Left renal pelvis (tissue), 4 donors: ENCODE results near the gene DCDC2B. TPM values are rescaled to one million over a fixed set of nuclear protein-coding genes. Genes with fewer than 3 reads are reported as not detected.
"Not testable (repeated sequence)": the region's sequence is repeated elsewhere in the genome, so short reads cannot be mapped to it uniquely, and the experiment has no call there.

Experiments used
- DNase-seq, 4 donors: peaks; one replicate each; pipeline ENCODE4 v3.0.0-alpha.2; 2013; ENCODE audit warnings: low read depth in 4 of 4, low spot score in 3 of 4
- polyA plus RNA-seq, 4 donors: library from polyadenylated mRNA; unstranded; fragments of 120-200 nt; gene quantifications; one replicate each; pipeline ENCODE4 v1.2.1, GENCODE V29; 2013; ENCODE audit not compliant: insufficient read length in 4 of 4

Gene DCDC2B
- polyA plus RNA-seq, 4 donors, result 0.34 to 2.0 (median 0.82) TPM

GRCh38 chr1:32255072-32256071 is 46.5 kb downstream of the DCDC2B start:
- no peak for DNase-seq

DNA sequence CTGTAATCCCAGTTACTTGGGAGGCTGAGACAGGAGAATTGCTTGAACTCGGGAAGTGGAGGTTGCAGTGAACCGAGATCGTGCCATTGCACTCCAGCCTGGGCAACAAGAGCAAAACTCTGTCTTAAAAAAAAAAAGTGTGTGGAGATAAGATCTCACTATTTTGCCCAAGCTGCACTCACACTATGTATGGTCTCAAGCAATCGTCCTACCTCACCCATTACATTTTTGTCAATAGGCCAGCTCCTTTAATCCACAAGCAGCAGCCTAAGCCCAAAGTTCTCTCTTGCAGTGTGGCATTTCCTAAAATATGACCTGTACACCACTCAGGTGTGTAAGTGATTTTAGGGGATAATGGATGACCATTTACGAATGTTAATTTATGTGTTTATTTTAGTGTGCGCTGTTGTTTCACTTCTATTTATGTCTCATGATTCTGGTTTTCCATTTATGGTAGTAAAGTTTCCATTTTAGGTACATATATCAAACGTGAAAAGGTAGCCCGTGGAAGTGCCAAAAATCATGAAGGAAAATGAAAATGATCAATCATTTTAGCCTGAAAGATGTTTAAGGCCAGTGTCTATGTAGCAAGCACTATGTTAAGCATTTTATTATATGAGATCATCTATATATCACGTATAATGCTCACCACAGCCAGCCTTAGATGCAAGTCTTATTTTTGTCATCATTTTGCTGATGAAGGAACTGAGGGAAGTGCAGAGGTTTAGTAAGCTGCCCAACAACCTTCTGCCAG is 47.8 kb downstream of the DCDC2B start:
- DNase-seq, result no peak

DNA sequence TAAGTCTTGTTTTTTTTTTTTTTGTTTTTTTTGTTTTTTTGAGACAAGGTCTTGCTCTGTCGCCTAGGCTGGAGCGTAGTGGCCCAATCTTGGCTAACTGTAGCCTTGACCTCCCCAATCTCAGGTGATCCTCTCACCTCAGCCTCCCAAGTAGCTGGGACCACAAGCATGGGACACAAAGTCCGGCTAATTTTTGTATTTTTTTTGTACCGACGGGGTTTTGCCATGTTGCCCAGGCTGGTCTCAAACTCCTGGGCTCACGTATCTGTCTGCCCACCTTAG is 48.3 kb downstream of the DCDC2B start:
- DNase-seq, result no peak

DNA sequence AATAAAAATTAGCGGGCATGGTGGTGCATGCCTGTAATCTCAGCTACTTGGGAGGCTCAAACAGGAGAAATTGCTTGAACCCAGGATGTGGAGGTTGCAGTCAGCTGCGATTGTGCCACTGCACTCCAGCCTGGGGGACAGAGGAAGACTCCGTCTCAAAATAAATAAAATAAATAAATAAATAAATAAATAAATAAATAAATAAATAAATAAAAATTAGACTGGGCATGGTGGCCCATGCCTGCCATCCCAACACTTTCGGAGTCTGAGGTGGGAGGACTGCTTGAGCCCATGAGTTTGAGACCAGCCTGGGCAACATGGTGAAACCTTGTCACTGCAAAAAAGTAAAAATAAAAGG is 54.3 kb downstream of the DCDC2B start:
- not testable (repeated sequence) for DNase-seq

- DNase-seq, result no peak
Observed at GRCh38 chr1:32263744-32264143, 54.9 kb downstream of the DCDC2B start.

Other genes with a start within 250 kb of the DCDC2B start
- 100 to 1,000 TPM; 234 to 302 (median 251) TPM for gene KHDRBS1, start 195.2 kb upstream of the DCDC2B start, polyA plus RNA-seq
- gene TMEM39B, start 136.2 kb upstream of the DCDC2B start, polyA plus RNA-seq, result 10 to 100 TPM; 17.9 to 25.0 (median 21.3) TPM
- gene KPNA6, start 101.0 kb upstream of the DCDC2B start, polyA plus RNA-seq, result 10 to 100 TPM; 28.3 to 39.6 (median 33.9) TPM
- gene TXLNA, start 29.4 kb upstream of the DCDC2B start, polyA plus RNA-seq, result 10 to 100 TPM; 45.2 to 46.7 (median 45.2) TPM
- gene CCDC28B, start 8.5 kb upstream of the DCDC2B start, polyA plus RNA-seq, result 10 to 100 TPM; 21.1 to 29.0 (median 25.1) TPM
- 1 to 10 TPM; 5.6 to 9.8 (median 7.3) TPM for gene IQCC, start 3.4 kb upstream of the DCDC2B start, polyA plus RNA-seq
- gene TMEM234, start 13.3 kb downstream of the DCDC2B start, polyA plus RNA-seq, result 10 to 100 TPM; 17.1 to 30.8 (median 24.2) TPM
- 100 to 1,000 TPM; 155 to 187 (median 164) TPM for gene EIF3I, start 13.3 kb downstream of the DCDC2B start, polyA plus RNA-seq
- 10 to 100 TPM in 2 of 4 donors, 1 to 10 TPM in 2; 3.8 to 12.9 (median 9.8) TPM for gene FAM167B, start 38.1 kb downstream of the DCDC2B start, polyA plus RNA-seq
- gene LCK, start 42.2 kb downstream of the DCDC2B start, polyA plus RNA-seq, result 1 to 10 TPM; 1.3 to 7.4 (median 4.5) TPM
- gene HDAC1, start 83.0 kb downstream of the DCDC2B start, polyA plus RNA-seq, result 100 to 1,000 TPM in 3 of 4 donors, 10 to 100 TPM in 1; 77.5 to 201 (median 189) TPM
- gene MARCKSL1, start 127.1 kb downstream of the DCDC2B start, polyA plus RNA-seq, result 100 to 1,000 TPM; 388 to 468 (median 433) TPM
- 10 to 100 TPM in 1 of 4 donors, 1 to 10 TPM in 3; 2.5 to 11.8 (median 4.9) TPM for gene FAM229A, start 153.4 kb downstream of the DCDC2B start, polyA plus RNA-seq
- gene TSSK3, start 153.4 kb downstream of the DCDC2B start, polyA plus RNA-seq, result 1 to 10 TPM; 1.5 to 6.2 (median 2.6) TPM
- gene BSDC1, start 185.4 kb downstream of the DCDC2B start, polyA plus RNA-seq, result 10 to 100 TPM; 57.3 to 65.8 (median 60.2) TPM